ENCODE data around the gene DHX30.
"Not testable (repeated sequence)": the region's sequence is repeated elsewhere in the genome, so short reads cannot be mapped to it uniquely, and the experiment has no call there.

The DHX30 gene

GRCh38 chr3:47783673-47784072 lies 19.3 kb upstream of the DHX30 start:
- H3K4me3 ChIP-seq (ENCODE audit: low read length), result no peak overlapping the region
- no peak for TF ChIP-seq ZNF274 (IDR thresholded peaks at IDR 0.05; ENCODE audit: low read depth, low read length)

- TF ChIP-seq ZNF274 (IDR thresholded peaks at IDR 0.05; ENCODE audit: low read depth, low read length), result no peak
- no peak overlapping the region for H3K4me3 ChIP-seq (ENCODE audit: low read length)
Observed at GRCh38 chr3:47791193-47791855, 11.6 kb upstream of the DHX30 start.

- no peak for TF ChIP-seq ZNF274 (IDR thresholded peaks at IDR 0.05; ENCODE audit: low read depth, low read length)
- H3K4me3 ChIP-seq (ENCODE audit: low read length), result no peak overlapping the region
Observed at GRCh38 chr3:47792699-47793098, 10.2 kb upstream of the DHX30 start.

- TF ChIP-seq ZNF274 (IDR thresholded peaks at IDR 0.05; ENCODE audit: low read depth, low read length), result no peak
- H3K4me3 ChIP-seq (ENCODE audit: low read length), result no peak overlapping the region
Observed at GRCh38 chr3:47794544-47794943, 8.4 kb upstream of the DHX30 start.

- no peak for TF ChIP-seq ZNF274 (IDR thresholded peaks at IDR 0.05; ENCODE audit: low read depth, low read length)
- H3K4me3 ChIP-seq (ENCODE audit: low read length), result no peak overlapping the region
Observed at GRCh38 chr3:47799733-47800132, 3.2 kb upstream of the DHX30 start.

- peak overlapping the region; percentile 93 for H3K4me3 ChIP-seq (ENCODE audit: low read length)
- no peak for TF ChIP-seq ZNF274 (IDR thresholded peaks at IDR 0.05; ENCODE audit: low read depth, low read length)
Observed at GRCh38 chr3:47803480-47804025, 615 bp downstream of the DHX30 start.

- no peak overlapping the region for H3K4me3 ChIP-seq (ENCODE audit: low read length)
- TF ChIP-seq ZNF274 (IDR thresholded peaks at IDR 0.05; ENCODE audit: low read depth, low read length), result no peak
Observed at GRCh38 chr3:47804577-47804976, 1.6 kb downstream of the DHX30 start.

GRCh38 chr3:47813551-47814177 lies 10.7 kb downstream of the DHX30 start:
- TF ChIP-seq ZNF274 (IDR thresholded peaks at IDR 0.05; ENCODE audit: low read depth, low read length), result no peak
- no peak overlapping the region for H3K4me3 ChIP-seq (ENCODE audit: low read length)

- H3K4me3 ChIP-seq (ENCODE audit: low read length), result no peak overlapping the region
- TF ChIP-seq ZNF274 (IDR thresholded peaks at IDR 0.05; ENCODE audit: low read depth, low read length), result no peak
Observed at GRCh38 chr3:47817609-47818008, 14.7 kb downstream of the DHX30 start.

GRCh38 chr3:47824541-47825473 lies 21.9 kb downstream of the DHX30 start:
- no peak for TF ChIP-seq ZNF274 (IDR thresholded peaks at IDR 0.05; ENCODE audit: low read depth, low read length)
- peak overlapping the region; percentile 93 for H3K4me3 ChIP-seq (ENCODE audit: low read length)

GRCh38 chr3:47825590-47825989 lies 22.7 kb downstream of the DHX30 start:
- peak overlapping the region; percentile 93 for H3K4me3 ChIP-seq (ENCODE audit: low read length)
- no peak for TF ChIP-seq ZNF274 (IDR thresholded peaks at IDR 0.05; ENCODE audit: low read depth, low read length)

- H3K4me3 ChIP-seq (ENCODE audit: low read length), result not testable (repeated sequence)
Observed at GRCh38 chr3:47829482-47829881, 26.5 kb downstream of the DHX30 start.

- no peak for TF ChIP-seq ZNF274 (IDR thresholded peaks at IDR 0.05; ENCODE audit: low read depth, low read length)
- no peak overlapping the region for H3K4me3 ChIP-seq (ENCODE audit: low read length)
Observed at GRCh38 chr3:47836986-47837385, 34.0 kb downstream of the DHX30 start.

GRCh38 chr3:47838503-47838902 lies 35.6 kb downstream of the DHX30 start:
- TF ChIP-seq ZNF274 (IDR thresholded peaks at IDR 0.05; ENCODE audit: low read depth, low read length), result no peak
- no peak overlapping the region for H3K4me3 ChIP-seq (ENCODE audit: low read length)
